ENCODE measurements around the gene KRTAP5-3. TPM values are rescaled to one million over a fixed set of nuclear protein-coding genes. Genes with fewer than 3 reads are reported as not detected.

The KRTAP5-3 gene
- not detected for total RNA-seq

- in situ Hi-C loops (cut with MboI; ENCODE audit: low pct_ligation_motif_present in 1 of 4, low pct_unique_long_range_greater_than_20kb in 1 of 4, low sequenced_read_pairs in 3 of 4) (no loop called here), intact Hi-C loops (cut with DNase I; ENCODE audit: low total_unique reads) (no loop called here)
- no peak for DNase-seq
- Histone ChIP-seq H3K27me3 (peaks cover 32% of the 10 kb centered on the region), H3K36me3 (no peaks in the 10 kb centered on the region), H3K9me3 (no peaks in the 10 kb centered on the region), H3K27ac (no peak within 1 kb of the TSS), H3K4me3 (no peak within 1 kb of the TSS), H3K4me1 (no peaks in the 10 kb centered on the region)
- WGBS, 2 donors (ENCODE audit: low coverage in 1 of 2): 62% methylated on average over 4 of the region's 4 CpGs; no CpG with 5 or more reads in 1 of the 2 donors
- TF ChIP-seq EP300 (IDR thresholded peaks at IDR 0.05; ENCODE audit: low read depth) (no peak), CTCF (IDR thresholded peaks at IDR 0.05) (no peak), POLR2AphosphoS5 (IDR thresholded peaks at IDR 0.05) (no peak)
These were observed at the start of gene KRTAP5-3 for GRCh38 chr11:1608363-1608762. Gene KRTAP5-3, minus strand, starts transcription at chr11:1608463. Its CDS starts 78 bp downstream, at chr11:1608385.

- WGBS, 2 donors (ENCODE audit: low coverage in 1 of 2): 80 to 90% methylated on average over 1 to 7 of the region's 7 CpGs
- Histone ChIP-seq H3K4me1 (peaks cover 0 to 3% (median 0%) of the 10 kb centered on the region in 4 donors), H3K4me3 (no peak overlapping the region), H3K36me3 (no peaks in the 10 kb centered on the region), H3K9me3 (no peaks in the 10 kb centered on the region), H3K27ac (no peak overlapping the region), H3K27me3 (peaks cover 42% of the 10 kb centered on the region)
- DNase-seq: no peak
- in situ Hi-C loops (cut with MboI; ENCODE audit: low pct_ligation_motif_present in 1 of 4, low pct_unique_long_range_greater_than_20kb in 1 of 4, low sequenced_read_pairs in 3 of 4): loop anchor here in 1 of 4 donors (10.0 kb wide), 1 partner anchor 498 kb away; no protein-coding TSS in a partner anchor
- intact Hi-C loops (cut with DNase I; ENCODE audit: low total_unique reads): no loop called here
- no peak for TF ChIP-seq POLR2AphosphoS5 (IDR thresholded peaks at IDR 0.05)
- TF ChIP-seq EP300 (IDR thresholded peaks at IDR 0.05; ENCODE audit: low read depth): no peak
- TF ChIP-seq POLR2A (IDR thresholded peaks at IDR 0.05): no peak
- TF ChIP-seq CTCF (IDR thresholded peaks at IDR 0.05): no peak
These were observed 48.4 kb upstream of the KRTAP5-3 start for GRCh38 chr11:1656670-1657069.

- intact Hi-C loops (cut with DNase I; ENCODE audit: low total_unique reads): no loop called here
- WGBS, 2 donors (ENCODE audit: low coverage in 1 of 2): 76% methylated on average over 7 of the region's 9 CpGs; no CpG with 5 or more reads in 1 of the 2 donors
These were observed 47.8 kb upstream of the KRTAP5-3 start for GRCh38 chr11:1656061-1656441.

More at GRCh38 chr11:1656061-1656441, 47.8 kb upstream of the KRTAP5-3 start:
- Histone ChIP-seq H3K27me3 (peaks cover 42% of the 10 kb centered on the region), H3K9me3 (no peaks in the 10 kb centered on the region), H3K27ac (no peak overlapping the region), H3K4me1 (peaks cover 0 to 3% (median 0%) of the 10 kb centered on the region in 4 donors), H3K4me3 (no peak overlapping the region), H3K36me3 (no peaks in the 10 kb centered on the region)
- no peak for DNase-seq
- no peak for TF ChIP-seq EP300 (IDR thresholded peaks at IDR 0.05; ENCODE audit: low read depth)
- TF ChIP-seq POLR2A (IDR thresholded peaks at IDR 0.05): no peak
- no peak for TF ChIP-seq CTCF (IDR thresholded peaks at IDR 0.05)
- TF ChIP-seq POLR2AphosphoS5 (IDR thresholded peaks at IDR 0.05): no peak
- in situ Hi-C loops (cut with MboI; ENCODE audit: low pct_ligation_motif_present in 1 of 4, low pct_unique_long_range_greater_than_20kb in 1 of 4, low sequenced_read_pairs in 3 of 4): loop anchor here in 1 of 4 donors (10.0 kb wide), 1 partner anchor 499 kb away; no protein-coding TSS in a partner anchor
